GM21381 (cell line): Measurements from ENCODE around the gene DHRS12.

Experiments used
- ATAC-seq: cut with Tn5 transposase; IDR thresholded peaks from one replicate; pipeline ENCODE4 v1.9.1; 2021; ENCODE audit warnings: mild to moderate bottlenecking, moderate library complexity; ENCODE audit not compliant: unreplicated experiment

DHRS12 gene

DNA sequence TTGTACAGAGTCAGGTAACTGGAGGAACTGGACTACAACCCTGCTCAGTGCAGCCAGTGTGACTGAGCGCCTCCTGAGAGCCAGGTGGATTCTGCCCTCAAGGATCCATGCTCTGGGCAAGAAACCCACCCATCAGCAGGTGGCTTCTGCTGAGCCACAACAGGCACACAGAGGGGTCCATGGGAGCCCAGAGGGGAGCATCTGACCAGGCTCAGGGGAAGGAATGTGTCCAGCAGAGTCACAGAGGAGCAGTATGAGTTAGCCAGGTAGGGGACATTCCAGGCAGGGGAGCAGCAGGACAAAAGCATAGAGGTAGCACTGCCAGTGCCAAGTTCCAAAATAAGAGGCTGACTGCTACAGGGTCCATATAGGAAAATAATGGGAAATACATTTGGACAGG, 19.9 kb downstream of the DHRS12 start:
- ATAC-seq, result no peak

DNA sequence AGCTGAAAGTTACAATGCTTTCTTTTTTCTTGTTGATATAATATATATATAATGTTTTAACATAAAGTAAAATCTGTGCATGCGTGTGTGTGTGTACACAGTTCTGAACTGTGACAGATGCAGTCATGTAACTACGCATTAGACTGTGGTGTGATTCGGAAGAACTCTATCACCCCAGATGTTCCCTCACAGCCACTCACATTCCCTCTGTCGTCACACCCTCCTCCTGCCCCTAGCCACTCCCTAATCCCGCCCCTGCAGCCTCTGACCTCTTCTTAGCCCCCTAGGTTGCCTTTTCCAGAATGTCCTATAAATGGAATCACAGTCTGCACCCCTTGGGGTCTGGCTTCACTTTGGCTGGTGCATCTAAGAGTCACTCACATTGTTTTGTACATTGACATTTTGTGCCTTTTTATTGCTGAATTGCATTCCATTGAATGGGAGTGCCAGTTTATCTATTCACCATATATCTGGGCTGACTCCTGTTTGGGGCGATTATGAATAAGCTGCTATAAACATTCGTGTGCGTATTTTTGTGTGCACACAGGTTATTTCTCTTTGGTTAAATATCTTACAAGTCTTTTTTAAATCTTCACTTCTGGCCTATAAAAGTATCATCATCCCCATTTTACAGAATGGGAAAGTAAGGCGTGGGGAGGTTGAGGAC, 20.4 kb downstream of the DHRS12 start:
- no peak for ATAC-seq

DNA sequence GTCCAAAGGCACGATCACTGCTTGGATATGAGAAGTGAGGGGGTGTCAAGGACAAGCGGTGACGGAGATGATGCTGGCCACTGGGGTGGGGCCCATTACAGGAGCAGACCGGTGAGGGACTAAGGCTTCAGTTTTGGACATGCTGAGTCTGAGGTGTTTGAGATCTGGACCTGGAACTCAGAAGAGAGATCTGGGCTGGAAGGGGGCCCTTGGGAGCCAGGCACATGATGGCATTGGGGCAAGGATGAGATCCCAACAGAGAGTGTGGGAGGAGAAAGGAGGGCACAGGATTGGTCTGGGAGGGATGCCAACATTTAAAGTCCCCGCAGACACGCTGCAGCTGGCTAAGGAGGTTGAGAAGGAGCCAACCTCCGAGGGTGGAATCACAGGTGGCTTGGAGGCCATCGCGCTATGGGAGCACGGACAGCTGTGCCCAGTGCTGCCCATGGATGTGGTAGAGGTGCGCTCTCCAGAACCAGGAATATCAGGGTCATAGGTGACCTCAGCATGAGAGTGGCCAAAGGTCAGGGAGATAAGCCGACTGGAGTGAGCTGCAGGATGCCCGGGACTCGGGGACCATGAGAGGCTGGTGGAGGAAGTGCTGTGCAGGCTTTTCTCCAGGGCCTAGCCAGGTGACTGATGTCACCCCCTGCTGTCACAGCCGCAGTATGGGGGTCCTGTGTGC, 21.8 kb downstream of the DHRS12 start:
- no peak for ATAC-seq

DNA sequence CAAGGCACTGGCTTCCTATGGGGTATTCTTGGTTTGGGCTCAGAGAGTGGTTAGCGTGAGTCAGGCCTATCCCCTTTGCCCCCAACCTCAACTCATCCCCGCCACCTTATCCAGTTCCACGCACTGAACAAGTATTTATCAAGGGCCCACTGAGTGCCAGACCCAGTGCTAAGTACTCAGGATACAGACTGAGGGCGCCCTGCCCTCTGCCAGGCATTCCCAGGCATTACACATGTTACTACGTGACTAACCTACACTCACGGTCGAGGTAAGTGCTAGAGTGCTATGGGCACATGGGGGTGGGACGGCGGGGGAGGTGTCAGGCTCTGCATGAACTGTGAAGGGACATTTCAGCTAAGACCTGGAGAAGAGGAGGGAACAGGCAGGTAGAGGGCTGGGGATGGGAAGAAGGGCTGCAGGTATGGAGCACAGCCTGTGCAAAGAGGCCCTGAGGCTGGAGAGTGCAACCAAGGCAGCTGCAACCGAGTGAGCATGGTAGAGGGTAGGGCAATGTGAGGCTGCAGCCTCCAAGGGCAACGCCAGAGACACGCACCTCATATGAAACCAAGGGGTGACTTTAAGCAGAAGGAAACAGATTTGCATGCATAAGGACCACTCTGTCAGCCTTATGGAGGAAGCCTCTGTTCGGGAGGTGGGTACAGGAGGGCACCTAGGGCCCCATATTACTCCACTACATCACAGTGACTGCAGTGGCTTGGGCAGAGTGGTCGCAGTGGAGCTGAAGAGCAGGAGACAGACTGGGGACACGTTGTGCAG, 22.5 kb downstream of the DHRS12 start:
- no peak for ATAC-seq

DNA sequence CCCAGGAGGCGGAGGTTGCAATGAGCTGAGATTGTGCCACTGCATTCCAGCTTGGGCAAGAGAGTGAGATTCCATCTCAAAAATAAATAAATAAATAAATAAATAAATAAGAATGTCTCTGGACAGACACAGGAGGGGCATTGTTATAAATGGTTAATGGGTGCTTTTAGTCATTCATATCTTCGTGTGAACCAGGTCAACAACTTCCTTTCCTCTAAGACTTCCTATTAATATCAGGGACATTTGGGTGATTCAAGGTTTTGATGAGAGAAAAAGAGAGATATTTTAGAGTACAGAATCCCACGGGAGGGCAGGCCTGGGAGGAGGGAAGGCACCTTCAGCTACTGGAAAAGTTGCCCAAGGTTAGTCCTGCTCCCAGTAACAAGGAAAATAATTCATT, 23.9 kb downstream of the DHRS12 start:
- ATAC-seq, result no peak

DNA sequence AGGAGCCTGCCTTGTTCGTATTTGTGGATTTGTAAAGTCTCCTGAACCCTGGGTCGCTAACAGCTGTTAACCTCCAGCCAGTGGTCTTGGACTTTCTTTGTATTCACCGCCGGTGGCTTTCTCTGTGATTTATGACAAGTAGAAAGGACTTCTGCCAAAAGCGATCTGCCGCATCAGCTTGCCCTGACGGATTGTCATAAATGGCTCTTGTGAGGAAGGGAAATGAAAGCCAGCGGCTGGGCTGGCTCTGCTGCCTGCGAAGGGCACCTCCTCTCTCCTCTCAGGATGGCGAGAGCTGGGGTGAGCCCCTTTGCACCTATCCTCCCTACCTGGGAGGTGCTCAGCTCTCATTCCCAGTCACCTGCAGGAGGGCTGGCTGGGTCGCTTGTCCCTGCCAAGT, 25.6 kb downstream of the DHRS12 start:
- no peak for ATAC-seq

DNA sequence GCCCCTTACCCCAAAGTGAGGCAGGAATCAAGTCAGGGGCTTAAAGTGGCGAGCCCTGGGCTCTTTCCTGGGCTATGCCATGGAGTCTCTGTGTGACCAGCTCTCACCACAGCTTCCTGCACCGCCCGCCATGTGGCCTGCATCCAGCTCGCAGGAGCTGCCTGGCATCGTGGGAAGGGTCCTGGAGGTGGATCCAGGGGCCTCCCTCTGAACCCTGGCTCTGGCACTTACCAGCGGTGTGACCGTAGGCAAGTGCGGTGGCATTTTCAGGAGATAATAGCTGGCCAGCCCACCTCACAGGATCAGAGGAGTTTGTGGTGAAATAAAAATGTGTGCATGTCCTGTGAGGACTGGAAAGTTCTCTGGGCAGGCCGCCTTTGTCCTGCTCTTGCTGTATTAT, 26.0 kb downstream of the DHRS12 start:
- no peak for ATAC-seq

DNA sequence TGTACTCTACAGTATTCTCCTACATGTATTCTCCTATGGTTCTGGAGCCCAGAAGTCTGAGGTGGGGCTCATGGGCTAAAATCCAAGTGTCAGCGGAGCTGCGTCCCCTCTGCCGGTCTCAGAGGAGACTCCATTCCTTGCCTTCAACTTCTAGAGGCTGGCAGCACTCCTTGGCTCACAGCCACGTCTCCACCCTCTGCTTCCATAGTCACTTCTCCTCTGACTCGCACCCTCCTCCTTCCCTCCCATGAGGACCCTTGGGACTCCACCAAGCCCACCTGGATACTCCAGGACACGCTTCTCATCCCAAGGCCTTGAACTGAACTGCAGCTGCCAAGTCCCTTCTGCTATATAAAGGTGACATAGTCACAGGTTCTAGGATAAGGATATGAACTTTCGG, 27.8 kb downstream of the DHRS12 start:
- no peak for ATAC-seq

DNA sequence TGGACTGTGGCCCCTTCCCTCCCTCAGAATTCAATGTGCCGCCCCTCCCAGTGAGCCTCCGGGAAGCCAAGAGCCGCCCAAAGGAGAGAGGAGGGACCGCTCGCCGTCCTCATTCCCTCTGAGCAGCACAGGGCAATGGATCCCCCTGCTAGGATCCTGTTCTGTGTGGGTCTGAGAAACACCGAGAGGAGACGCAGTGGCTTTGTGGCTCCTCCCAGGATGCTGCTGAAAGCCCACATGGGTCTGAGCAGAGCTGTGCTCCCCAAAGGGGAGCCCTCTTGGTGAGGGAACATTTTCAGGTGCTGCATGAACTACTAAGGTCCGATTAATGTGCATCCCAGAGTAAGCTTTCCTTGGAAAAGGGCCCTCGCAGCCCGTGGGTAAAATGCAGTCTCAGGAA, 30.4 kb downstream of the DHRS12 start:
- no peak for ATAC-seq

DNA sequence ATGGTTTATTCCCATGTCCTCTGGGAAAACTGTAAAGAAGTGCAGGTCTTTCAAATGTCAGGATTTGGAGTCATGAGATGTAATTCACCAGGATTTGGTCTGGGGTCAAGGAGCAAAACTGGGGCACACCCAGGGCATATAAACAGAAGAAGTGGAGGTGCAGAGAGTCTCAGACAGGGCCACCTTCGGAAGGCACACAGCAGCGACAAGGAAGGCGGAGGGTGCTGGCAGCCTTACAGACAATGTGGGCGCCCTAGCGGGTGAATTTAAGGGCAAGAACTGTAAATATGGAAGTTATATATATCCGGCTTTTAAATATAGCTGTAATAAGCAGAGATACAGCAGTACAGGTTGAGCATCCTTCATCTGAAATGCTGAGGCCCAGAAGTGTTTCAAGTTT, 31.2 kb downstream of the DHRS12 start:
- ATAC-seq, result no peak

DNA sequence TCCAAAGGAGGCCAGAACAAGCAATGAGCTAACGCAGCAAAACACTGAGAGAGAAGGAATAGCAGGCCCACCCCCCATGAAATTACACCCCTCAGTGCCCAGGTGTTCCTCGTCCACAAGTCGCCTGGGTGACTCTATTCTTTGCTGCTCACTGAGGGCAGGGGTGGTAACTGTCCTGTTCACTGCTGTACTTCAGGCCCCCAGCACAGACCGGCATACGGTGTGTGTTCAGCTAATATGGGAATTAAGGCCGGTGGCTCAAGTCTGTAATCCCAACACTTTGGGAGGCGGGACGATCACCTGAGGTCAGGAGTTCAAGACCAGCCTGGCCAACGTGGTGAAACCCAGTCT, 31.9 kb downstream of the DHRS12 start:
- ATAC-seq, result no peak

DNA sequence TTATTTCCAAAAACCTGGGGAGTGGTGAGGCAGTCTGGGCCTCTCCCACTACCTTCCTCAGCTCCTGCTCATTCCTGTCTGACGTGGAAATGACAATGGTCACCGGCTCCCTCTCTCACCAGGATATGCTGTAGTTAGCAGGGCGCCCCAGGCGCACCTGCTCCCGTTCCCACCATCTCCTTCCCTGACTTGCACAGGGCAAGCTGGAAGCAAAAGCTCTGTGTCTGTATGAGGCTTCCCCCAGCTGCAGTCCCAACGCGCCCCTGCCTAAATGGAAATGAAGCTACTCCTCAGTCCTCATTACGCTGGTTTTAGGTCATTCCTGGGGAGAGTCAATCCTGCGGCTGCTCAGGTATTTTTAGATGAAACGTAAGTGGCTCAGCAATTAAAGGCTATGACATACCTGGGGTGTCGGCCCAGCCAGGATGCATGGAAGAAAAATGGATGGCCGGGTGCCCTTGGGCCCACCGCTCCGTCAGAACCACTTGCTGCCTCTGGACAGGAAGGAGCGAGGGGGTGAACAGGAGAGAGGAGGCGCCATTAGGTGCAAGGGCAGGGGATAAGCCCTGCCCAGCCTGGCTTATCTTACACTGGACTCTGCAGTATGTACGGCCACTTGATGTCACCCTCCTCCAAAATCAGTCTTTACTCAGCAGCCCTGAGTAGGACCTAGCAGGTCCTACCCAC, 32.4 kb downstream of the DHRS12 start:
- ATAC-seq, result no peak

DNA sequence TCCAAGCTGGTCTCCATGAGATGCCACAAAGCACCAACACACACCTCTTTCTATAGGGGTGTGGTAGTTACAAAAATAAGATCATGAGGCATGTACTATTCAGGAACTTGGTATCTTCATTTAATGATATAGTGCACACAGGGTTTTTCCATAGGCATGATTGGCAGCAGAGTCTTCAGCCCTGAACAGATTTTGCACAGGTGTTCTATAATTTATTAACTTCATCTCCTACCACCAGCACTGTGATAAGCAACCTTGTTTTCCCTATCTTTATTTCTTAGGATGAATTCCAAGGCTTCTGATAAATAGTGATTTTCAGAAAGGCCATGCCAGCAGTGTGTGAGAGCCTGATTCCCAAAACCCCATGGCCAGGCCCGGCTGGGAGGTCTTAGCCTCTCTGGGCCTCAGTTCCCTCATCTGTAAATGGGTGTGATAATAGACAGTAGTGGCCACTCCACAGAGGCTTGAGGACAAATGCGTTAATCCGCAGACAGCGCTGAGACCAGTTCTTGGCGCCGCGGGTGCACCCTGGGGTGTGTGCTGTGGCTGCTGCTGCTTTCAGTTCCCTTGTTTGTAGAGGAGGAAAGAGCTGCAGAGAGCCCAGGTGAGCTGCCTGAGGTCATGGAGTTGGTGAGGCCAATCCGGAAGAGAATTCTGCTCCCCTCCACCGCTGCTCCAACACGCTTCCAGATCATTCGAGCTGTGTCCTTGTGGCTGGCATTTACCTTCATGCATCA, 33.1 kb downstream of the DHRS12 start:
- ATAC-seq, result no peak

DNA sequence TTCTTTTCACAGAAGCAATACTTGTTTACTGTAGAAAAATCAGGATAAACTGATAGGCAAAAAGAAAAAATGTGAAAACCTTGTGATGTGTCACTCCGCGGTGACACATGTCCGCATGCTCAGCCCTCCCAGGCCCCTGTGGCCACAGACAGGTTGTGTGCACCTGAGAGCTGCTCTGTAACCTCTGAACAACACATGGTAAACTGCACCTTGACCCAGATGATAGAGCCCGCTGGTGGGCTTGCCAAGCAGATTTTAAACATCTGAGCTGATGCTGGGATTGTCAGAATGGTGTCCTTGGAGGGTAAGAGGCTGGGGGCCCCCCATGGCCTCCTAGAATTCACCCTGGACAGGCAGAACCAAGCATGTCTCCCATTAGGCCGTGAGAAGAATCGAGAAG, 33.8 kb downstream of the DHRS12 start:
- ATAC-seq, result no peak

DNA sequence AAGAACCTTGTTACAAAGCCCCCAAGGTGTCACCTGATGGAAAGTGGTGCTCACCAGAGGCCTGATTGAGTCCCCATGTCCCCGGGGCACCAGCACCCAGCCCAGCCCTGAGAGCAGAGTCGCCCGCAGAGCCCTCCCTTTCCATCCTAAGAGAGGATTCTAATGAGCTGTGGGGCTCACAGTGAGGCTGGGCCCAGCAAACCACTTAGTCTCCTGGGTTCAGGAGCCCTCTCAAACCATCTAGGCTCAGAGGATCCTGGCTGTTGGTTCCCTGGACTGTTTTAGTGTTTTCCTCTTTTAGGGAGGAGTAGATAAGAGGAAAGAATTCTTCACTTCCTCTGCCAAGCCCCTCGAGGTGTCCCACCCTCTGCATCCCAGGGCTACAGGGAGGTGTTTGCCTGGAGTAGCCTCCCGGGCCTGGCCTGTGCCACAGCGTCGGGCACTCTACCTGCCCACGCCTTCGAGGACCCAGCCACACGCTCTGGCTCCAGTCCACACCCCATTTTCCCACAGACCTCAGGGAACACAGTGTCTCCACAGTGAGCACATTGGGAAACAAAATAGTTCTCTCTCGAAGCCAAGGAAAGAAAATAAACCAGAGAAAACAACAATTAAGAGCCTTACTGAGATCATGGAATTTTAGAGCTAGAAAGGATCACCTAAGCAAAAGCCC, 34.4 kb downstream of the DHRS12 start:
- ATAC-seq, result no peak

DNA sequence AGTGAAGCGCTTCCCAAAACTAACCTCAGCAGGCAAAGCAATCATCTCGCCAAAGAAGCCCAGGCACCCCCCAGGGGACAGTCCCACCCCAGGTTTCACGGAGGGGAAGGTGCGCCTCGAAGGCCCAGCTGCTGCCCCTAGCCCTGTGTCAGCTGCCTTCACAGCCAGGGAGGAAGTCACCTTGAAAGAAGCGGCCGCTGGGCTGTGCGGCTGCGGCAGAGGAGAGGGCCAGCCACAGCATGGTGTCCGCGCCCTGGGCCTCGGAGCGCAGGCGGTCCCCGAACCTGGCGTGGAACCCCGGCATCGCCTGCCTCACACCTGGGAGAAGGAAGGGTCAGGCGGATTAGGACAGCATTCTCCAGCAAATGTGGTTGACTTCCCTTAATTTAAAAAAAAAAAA, 35.0 kb downstream of the DHRS12 start:
- no peak for ATAC-seq

DNA sequence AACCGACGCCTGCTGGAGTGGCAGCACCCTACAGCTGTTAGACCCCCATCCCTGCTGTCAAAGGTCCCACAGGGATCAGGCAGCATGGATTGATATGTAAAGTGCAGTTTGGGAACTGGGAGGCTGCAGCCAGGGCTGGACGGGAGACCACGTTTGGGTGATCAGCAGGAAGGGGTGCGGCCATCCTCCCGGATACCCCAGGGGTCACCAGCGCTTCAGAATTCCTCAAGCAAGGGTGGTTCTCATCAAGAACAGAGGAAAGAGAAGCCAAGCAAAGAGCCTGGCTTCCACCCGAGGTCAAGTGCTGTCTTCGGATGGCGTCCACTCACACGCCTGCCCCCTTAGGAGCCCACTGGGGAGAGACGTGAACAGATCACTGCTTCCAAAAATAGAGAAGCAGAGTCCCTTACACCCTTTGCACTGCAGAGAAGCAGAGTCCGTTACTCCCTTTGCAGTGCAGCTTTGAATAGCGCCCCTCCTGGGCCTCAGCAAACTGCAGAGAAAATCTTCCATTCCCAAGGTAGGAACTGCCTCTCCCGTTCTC, 35.5 kb downstream of the DHRS12 start:
- no peak for ATAC-seq

DNA sequence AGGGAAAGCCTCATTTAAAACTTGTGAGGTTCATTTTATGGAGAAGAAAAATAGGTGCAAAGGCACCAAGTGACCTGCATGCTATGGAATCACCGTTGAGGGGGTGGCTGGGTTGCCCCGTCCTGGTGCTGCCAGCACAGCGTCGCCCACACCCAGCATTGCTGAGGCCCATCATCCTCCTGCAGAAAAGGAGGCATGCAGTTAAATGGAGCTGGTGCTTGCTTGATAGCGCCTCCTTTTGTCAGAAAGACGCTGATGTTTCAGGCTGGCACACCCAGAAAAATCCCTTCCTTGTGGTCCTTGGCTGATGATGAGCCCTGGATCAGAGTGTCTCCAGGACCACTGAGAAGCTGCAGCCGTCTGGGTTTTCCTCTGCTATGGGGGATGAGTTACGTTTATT, 36.9 kb downstream of the DHRS12 start:
- no peak for ATAC-seq

DNA sequence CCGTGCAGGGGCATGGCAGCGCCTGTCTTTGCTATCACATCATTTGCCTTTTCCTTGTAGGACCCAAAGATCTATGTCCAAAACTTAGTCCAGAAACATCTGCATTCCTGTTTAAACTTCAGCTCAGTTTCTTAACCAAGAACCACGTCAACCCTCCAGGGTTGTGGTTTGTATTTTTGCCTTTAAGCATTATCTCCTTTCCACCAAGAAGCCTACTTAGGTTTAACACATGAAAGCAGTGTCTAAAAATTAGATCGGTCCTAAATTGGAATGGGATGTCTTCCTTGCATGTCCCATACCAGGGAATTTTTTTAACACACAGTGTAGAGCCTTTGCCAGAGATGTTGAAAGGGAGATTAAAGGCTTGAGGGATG, 38.8 kb downstream of the DHRS12 start:
- no peak for ATAC-seq
